Upper lobe of left lung (tissue), 6 donors: Measurements from ENCODE around the gene PEF1. TPM values are rescaled to one million over a fixed set of nuclear protein-coding genes. Genes with fewer than 3 reads are reported as not detected.

ENCODE experiments used
- ATAC-seq, 2 donors: fragments of 200-7000 bp; cut with Tn5 transposase; one replicate each; pipeline ENCODE4 v1.9.1; 2022; ENCODE audit warnings: mild to moderate bottlenecking in 2 of 2, moderate library complexity in 2 of 2; ENCODE audit not compliant: low FRiP score in 2 of 2
- DNase-seq, 2 donors: peaks; one replicate each; pipeline ENCODE4 v3.0.0-alpha.2; 2019 to 2020
- H3K27ac ChIP-seq, 4 donors: fragments of 200-600 bp; sonication (generic); one replicate each; pipeline ENCODE4 v1.5.1; 2016 to 2019
- H3K27me3 ChIP-seq, 4 donors: fragments of 200-600 bp; sonication (generic); one replicate each; pipeline ENCODE4 v1.5.1; 2017 to 2019
- H3K36me3 ChIP-seq, 4 donors: fragments of 200-600 bp; sonication (generic); one replicate each; pipeline ENCODE4 v1.5.1; 2016 to 2019
- H3K4me1 ChIP-seq, 4 donors: fragments of 200-600 bp; sonication (generic); one replicate each; pipeline ENCODE4 v1.5.1; 2018 to 2019
- H3K4me3 ChIP-seq, 4 donors: fragments of 200-600 bp; sonication (generic); one replicate each; pipeline ENCODE4 v1.5.1; 2017 to 2019; ENCODE audit warnings: mild to moderate bottlenecking in 2 of 4, moderate library complexity in 1 of 4
- H3K9me3 ChIP-seq, 4 donors: fragments of 200-600 bp; sonication (generic); one replicate each; pipeline ENCODE4 v1.5.1; 2018 to 2019
- EP300 ChIP-seq, 4 donors: sonication (generic); formaldehyde crosslinking; IDR thresholded peaks; one replicate each; pipeline ENCODE4 v1.5.1; 2017; ENCODE audit warnings: antibody characterized with exemption in 4 of 4, control low read depth in 2 of 4
- POLR2A ChIP-seq, 4 donors: fragments of 450-650 bp; IDR thresholded peaks; one replicate each; pipeline ENCODE4 v1.5.1; 2016 to 2017; ENCODE audit warnings: antibody characterized with exemption in 4 of 4, mild to moderate bottlenecking in 2 of 4
- POLR2AphosphoS5 ChIP-seq, 2 donors: sonication (generic); formaldehyde crosslinking; IDR thresholded peaks; one replicate each; pipeline ENCODE4 v1.5.1; 2017; ENCODE audit warnings: antibody characterized with exemption in 2 of 2
- WGBS, 2 donors: methylation state at CpG; one replicate each; pipeline ENCODE4 v1.1.5; 2017 to 2018; 5-methylcytosine and 5-hydroxymethylcytosine counted together
- total RNA-seq, 6 donors: library from RNA; depleted of rRNA in 4 of 6; stranded (reverse); fragments of >200 nt in 4 of 6; gene quantifications; one replicate each; pipeline versions ENCODE4 v1.1.0 to v1.2.1, GENCODE V29; 2016 to 2021
- TF ChIP-seq, protein P1 (sequence below), 6 experiments: fragments of 450-650 bp in 4 of 6; fragments of 200-600 bp in 2 of 6; sonication (generic) in 2 of 6; IDR thresholded peaks; one replicate each; pipeline ENCODE4 v1.5.1; 2016 to 2019; ENCODE audit warnings: antibody characterized with exemption in 6 of 6
- donor health status: DM: no; HTN: no; CAD: no; lungs with moderate emphysema.
- donor health status: DM: no; HTN: yes; CAD: no; lungs with severe emphysema.

PEF1 gene, protein sequence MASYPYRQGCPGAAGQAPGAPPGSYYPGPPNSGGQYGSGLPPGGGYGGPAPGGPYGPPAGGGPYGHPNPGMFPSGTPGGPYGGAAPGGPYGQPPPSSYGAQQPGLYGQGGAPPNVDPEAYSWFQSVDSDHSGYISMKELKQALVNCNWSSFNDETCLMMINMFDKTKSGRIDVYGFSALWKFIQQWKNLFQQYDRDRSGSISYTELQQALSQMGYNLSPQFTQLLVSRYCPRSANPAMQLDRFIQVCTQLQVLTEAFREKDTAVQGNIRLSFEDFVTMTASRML
- 100 to 1,000 TPM in 1 of 6 donors, 10 to 100 TPM in 5; 52.4 to 135 (median 77.4) TPM for total RNA-seq

DNA sequence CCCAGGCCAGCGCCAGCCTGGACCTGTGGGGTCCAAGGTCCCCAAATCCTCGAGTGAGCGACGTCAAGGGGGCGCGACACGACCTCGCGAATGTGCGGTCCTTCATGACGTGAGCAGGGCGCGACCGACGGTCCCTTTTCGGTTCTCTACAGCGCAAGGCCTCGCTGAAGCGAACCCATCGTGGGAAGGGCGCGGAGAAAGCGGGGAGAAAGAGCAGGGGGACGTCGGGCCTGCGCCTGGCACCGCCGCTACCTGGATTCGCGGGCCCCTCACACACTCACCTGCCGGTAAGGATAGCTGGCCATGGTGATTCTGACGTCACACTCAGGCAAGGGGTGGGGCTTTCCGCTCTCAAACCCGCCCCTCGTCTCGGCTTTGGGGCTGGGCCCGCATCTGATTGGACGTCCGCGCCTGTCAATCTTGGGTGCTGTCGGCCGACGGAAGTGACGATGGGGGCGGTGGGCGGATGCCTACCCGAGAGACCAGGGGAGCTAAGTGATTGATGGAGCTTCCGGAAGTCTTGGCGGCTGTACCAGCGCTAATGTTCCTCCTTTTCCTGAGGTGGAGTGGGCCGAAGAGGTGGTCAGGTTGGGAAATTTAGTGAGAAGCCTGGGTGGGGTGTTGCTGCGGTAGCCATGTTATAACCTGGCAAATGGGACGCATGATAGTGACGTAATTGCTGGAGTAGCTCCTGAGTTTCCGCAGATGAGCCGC is at the start of gene PEF1:
Gene PEF1 (minus strand): TSS at position 317 of the 714 bp plus-strand sequence. CDS start 12 bp downstream, at position 305.
- H3K4me1 ChIP-seq, result peaks cover 40 to 52% (median 43%) of the 10 kb centered on the region in 4 donors
- WGBS, 2 donors, result 0% methylated on average over 40 of the region's 56 CpGs; no CpG with 5 or more reads in 1 of the 2 donors

GRCh38 chr1:31693231-31693630 is 48.6 kb upstream of the PEF1 start:
- Histone ChIP-seq H3K36me3 (no peaks in the 10 kb centered on the region), H3K4me3 (no peak overlapping the region), H3K27me3 (no peaks in the 10 kb centered on the region), H3K9me3 (no peaks in the 10 kb centered on the region), H3K4me1 (no peaks in the 10 kb centered on the region), H3K27ac (no peak overlapping the region)
- WGBS, 2 donors, result 78 to 87% methylated on average over 10 of the region's 10 CpGs
- DNase-seq (no peak), ATAC-seq (no peak)
- TF ChIP-seq EP300 (IDR thresholded peaks at IDR 0.05), result no peak
- no peak for TF ChIP-seq POLR2A (IDR thresholded peaks at IDR 0.05)
- TF ChIP-seq POLR2AphosphoS5 (IDR thresholded peaks at IDR 0.05), result no peak
- TF ChIP-seq, protein P1, sequence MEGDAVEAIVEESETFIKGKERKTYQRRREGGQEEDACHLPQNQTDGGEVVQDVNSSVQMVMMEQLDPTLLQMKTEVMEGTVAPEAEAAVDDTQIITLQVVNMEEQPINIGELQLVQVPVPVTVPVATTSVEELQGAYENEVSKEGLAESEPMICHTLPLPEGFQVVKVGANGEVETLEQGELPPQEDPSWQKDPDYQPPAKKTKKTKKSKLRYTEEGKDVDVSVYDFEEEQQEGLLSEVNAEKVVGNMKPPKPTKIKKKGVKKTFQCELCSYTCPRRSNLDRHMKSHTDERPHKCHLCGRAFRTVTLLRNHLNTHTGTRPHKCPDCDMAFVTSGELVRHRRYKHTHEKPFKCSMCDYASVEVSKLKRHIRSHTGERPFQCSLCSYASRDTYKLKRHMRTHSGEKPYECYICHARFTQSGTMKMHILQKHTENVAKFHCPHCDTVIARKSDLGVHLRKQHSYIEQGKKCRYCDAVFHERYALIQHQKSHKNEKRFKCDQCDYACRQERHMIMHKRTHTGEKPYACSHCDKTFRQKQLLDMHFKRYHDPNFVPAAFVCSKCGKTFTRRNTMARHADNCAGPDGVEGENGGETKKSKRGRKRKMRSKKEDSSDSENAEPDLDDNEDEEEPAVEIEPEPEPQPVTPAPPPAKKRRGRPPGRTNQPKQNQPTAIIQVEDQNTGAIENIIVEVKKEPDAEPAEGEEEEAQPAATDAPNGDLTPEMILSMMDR (IDR thresholded peaks at IDR 0.05), result no peak

More for the DNA sequence above, at the start of gene PEF1:
- peak within 1 kb of the TSS; percentile 97 to 99 (median 98) for H3K27ac ChIP-seq
- H3K36me3 ChIP-seq, result no peaks in the 10 kb centered on the region
- peak; percentile 96 to 99 for DNase-seq
- H3K9me3 ChIP-seq, result no peaks in the 10 kb centered on the region
- peak within 1 kb of the TSS; percentile 54 to 85 (median 76) for H3K4me3 ChIP-seq
- TF ChIP-seq POLR2AphosphoS5 (IDR thresholded peaks at IDR 0.05) (peak; percentile 76 to 96), EP300 (IDR thresholded peaks at IDR 0.05) (peak in 1 of 4 donors; percentile 48), POLR2A (IDR thresholded peaks at IDR 0.05) (peak in 3 of 4 donors; percentile 56 to 89 (median 86))
- TF ChIP-seq, protein P1 (IDR thresholded peaks at IDR 0.05), result peak in 4 of 6 experiments; percentile 6 to 36 (median 20)
- peak; percentile 97 for ATAC-seq
- no peaks in the 10 kb centered on the region for H3K27me3 ChIP-seq

- H3K36me3 ChIP-seq, result no peaks in the 10 kb centered on the region
- 67 to 87% methylated on average over 10 to 11 of the region's 11 CpGs for WGBS, 2 donors
- no peaks in the 10 kb centered on the region for H3K27me3 ChIP-seq
- TF ChIP-seq, protein P1 (IDR thresholded peaks at IDR 0.05), result no peak
- TF ChIP-seq EP300 (IDR thresholded peaks at IDR 0.05), result no peak
- no peak for TF ChIP-seq POLR2A (IDR thresholded peaks at IDR 0.05)
- TF ChIP-seq POLR2AphosphoS5 (IDR thresholded peaks at IDR 0.05), result no peak
- ATAC-seq, result no peak
- no peak overlapping the region for H3K27ac ChIP-seq
- no peak for DNase-seq
- H3K4me3 ChIP-seq, result no peak overlapping the region
- no peaks in the 10 kb centered on the region for H3K9me3 ChIP-seq
- H3K4me1 ChIP-seq, result no peaks in the 10 kb centered on the region
These were observed 47.3 kb upstream of the PEF1 start for GRCh38 chr1:31691951-31692350.

GRCh38 chr1:31691446-31691845 is 46.8 kb upstream of the PEF1 start:
- no peak overlapping the region for H3K27ac ChIP-seq
- DNase-seq (no peak), ATAC-seq (no peak)
- WGBS, 2 donors, result 88 to 93% methylated on average over 1 to 4 of the region's 4 CpGs
- no peaks in the 10 kb centered on the region for H3K4me1 ChIP-seq
- TF ChIP-seq POLR2A (IDR thresholded peaks at IDR 0.05) (no peak), POLR2AphosphoS5 (IDR thresholded peaks at IDR 0.05) (no peak), EP300 (IDR thresholded peaks at IDR 0.05) (no peak)
- TF ChIP-seq, protein P1 (IDR thresholded peaks at IDR 0.05), result no peak
- H3K27me3 ChIP-seq, result no peaks in the 10 kb centered on the region
- H3K9me3 ChIP-seq, result no peaks in the 10 kb centered on the region
- H3K36me3 ChIP-seq, result no peaks in the 10 kb centered on the region
- no peak overlapping the region for H3K4me3 ChIP-seq
